Measurements from ENCODE around the gene APCS. TPM values are rescaled to one million over a fixed set of nuclear protein-coding genes. Genes with fewer than 3 reads are reported as not detected.

APCS gene, protein sequence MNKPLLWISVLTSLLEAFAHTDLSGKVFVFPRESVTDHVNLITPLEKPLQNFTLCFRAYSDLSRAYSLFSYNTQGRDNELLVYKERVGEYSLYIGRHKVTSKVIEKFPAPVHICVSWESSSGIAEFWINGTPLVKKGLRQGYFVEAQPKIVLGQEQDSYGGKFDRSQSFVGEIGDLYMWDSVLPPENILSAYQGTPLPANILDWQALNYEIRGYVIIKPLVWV
- total RNA-seq (not detected), polyA plus RNA-seq (not detected)
- long read RNA-seq, donor 1: 0 reads
- long read RNA-seq, donor 2: 0 reads

DNA sequence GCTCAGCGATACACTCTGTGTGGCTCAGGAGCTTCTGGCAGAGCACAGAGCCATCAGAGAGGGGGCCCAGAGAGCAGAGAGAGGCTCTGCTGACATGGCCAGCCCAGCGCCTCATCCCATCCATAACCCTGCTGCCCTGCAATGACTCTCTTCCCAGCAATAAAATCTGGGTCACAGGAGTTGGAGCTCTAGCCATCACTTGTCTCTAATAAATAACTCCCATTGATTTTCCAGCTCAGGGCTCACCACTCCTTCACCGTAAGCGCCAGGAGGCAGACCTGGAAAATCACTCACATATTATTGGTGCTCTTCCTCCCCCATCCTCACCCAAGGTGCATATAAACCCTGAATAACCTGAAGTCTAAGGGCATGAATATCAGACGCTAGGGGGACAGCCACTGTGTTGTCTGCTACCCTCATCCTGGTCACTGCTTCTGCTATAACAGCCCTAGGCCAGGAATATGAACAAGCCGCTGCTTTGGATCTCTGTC lies at the start of gene APCS:
APCS (plus strand) TSS at position 366 of the 491 bp plus-strand sequence; CDS start at position 462, 96 bp downstream.
- TF ChIP-seq, protein P1, sequence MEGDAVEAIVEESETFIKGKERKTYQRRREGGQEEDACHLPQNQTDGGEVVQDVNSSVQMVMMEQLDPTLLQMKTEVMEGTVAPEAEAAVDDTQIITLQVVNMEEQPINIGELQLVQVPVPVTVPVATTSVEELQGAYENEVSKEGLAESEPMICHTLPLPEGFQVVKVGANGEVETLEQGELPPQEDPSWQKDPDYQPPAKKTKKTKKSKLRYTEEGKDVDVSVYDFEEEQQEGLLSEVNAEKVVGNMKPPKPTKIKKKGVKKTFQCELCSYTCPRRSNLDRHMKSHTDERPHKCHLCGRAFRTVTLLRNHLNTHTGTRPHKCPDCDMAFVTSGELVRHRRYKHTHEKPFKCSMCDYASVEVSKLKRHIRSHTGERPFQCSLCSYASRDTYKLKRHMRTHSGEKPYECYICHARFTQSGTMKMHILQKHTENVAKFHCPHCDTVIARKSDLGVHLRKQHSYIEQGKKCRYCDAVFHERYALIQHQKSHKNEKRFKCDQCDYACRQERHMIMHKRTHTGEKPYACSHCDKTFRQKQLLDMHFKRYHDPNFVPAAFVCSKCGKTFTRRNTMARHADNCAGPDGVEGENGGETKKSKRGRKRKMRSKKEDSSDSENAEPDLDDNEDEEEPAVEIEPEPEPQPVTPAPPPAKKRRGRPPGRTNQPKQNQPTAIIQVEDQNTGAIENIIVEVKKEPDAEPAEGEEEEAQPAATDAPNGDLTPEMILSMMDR (IDR thresholded peaks at IDR 0.05): no peak
- Histone ChIP-seq H3K9me3 (no peaks in the 10 kb centered on the region), H3K27me3 (ENCODE audit: insufficient read depth in 3 of 3, low read length in 2 of 3) (no peaks in the 10 kb centered on the region), H3K27ac (no peak within 1 kb of the TSS), H3K4me3 (no peak within 1 kb of the TSS), H3K36me3 (ENCODE audit: insufficient read depth in 1 of 2, low read depth in 1 of 2) (no peaks in the 10 kb centered on the region), H3K4me1 (no peaks in the 10 kb centered on the region)
- ATAC-seq (no peak), DNase-seq (no peak)
- intact Hi-C loops (cut with DNase I): no loop called here
- WGBS, 3 donors: 74 to 83% (median 81%) methylated on average over 6 of the region's 6 CpGs

DNA sequence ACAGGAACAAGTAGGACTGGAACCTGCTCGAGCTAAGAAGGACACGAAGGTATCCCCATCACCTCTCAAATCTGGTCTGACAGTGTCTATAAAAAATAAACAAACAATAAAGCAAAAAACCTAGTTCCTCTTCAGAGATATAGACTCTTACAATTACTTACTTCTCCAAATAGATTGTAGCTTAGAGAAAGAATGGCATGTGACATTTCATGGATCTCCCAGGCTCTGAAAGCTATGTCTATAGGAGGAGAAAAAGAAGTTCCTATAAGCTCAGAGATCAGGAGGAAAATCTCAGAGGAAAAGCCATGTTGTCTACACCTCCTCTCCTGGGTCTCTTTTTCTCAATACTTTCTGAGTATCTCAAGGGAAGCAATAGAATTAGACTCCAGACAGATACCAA lies 39.5 kb upstream of the APCS start:
- no peaks in the 10 kb centered on the region for H3K27me3 ChIP-seq (ENCODE audit: insufficient read depth in 3 of 3, low read length in 2 of 3)
- no peak overlapping the region for H3K4me3 ChIP-seq
- H3K9me3 ChIP-seq: no peaks in the 10 kb centered on the region
- H3K36me3 ChIP-seq (ENCODE audit: insufficient read depth in 1 of 2, low read depth in 1 of 2): no peaks in the 10 kb centered on the region
- no peak for ATAC-seq
- intact Hi-C loops (cut with DNase I): no loop called here
- 56 to 66% (median 63%) methylated on average over 2 of the region's 2 CpGs for WGBS, 3 donors
- TF ChIP-seq, protein P1 (IDR thresholded peaks at IDR 0.05): no peak
- DNase-seq: no peak
- H3K27ac ChIP-seq: no peak overlapping the region
- no peaks in the 10 kb centered on the region for H3K4me1 ChIP-seq

DNA sequence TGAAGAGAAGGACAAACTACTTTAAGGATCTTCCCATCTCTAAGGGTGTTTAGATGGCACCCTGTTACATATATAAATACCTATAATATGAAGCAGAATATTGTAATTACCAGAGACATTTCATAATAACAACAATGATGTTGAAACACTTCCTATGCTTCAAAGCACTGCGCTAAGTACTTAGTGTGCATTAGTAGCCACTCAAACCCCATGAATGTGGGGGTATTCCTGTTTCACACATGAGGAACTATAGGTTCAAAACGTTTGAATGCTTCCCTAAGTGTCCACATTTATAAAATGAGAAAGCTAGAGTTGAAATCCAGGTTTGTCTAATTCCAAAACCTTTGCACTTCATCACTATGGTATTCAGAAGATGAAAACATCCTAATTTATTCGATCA lies 33.4 kb upstream of the APCS start:
- H3K9me3 ChIP-seq: no peaks in the 10 kb centered on the region
- no peak overlapping the region for H3K4me3 ChIP-seq
- H3K27ac ChIP-seq: no peak overlapping the region
- ATAC-seq: no peak
- intact Hi-C loops (cut with DNase I): no loop called here
- TF ChIP-seq, protein P1 (IDR thresholded peaks at IDR 0.05): no peak
- DNase-seq: no peak
- 49 to 56% (median 54%) methylated on average over 3 of the region's 3 CpGs for WGBS, 3 donors
- no peaks in the 10 kb centered on the region for H3K4me1 ChIP-seq
- no peaks in the 10 kb centered on the region for H3K27me3 ChIP-seq (ENCODE audit: insufficient read depth in 3 of 3, low read length in 2 of 3)
- no peaks in the 10 kb centered on the region for H3K36me3 ChIP-seq (ENCODE audit: insufficient read depth in 1 of 2, low read depth in 1 of 2)

DNA sequence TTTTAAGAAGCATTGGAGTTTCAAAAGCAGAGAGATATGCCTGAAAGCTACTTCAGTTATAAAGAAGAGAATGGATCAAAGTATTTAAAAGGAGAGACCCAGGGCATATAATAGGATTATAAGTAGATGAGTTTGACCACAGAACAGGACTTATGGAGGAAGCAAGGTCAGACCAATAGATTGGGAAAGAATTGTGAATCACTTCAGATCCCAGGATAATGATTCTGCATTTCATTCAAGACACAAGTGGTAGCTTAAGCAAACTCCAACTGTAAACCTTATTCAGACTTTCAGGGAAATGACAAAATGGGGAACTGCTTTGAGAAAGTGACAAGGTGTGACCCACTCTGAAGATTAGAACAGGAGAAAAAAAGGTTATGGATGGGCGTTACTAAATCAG lies 32.9 kb upstream of the APCS start:
- no peaks in the 10 kb centered on the region for H3K4me1 ChIP-seq
- intact Hi-C loops (cut with DNase I): no loop called here
- 45 to 75% (median 53%) methylated on average over 1 of the region's 1 CpG for WGBS, 3 donors

More for the DNA sequence above, 32.9 kb upstream of the APCS start:
- no peak for ATAC-seq
- Histone ChIP-seq H3K9me3 (no peaks in the 10 kb centered on the region), H3K36me3 (ENCODE audit: insufficient read depth in 1 of 2, low read depth in 1 of 2) (no peaks in the 10 kb centered on the region), H3K4me3 (no peak overlapping the region), H3K27ac (no peak overlapping the region), H3K27me3 (ENCODE audit: insufficient read depth in 3 of 3, low read length in 2 of 3) (no peaks in the 10 kb centered on the region)
- TF ChIP-seq, protein P1 (IDR thresholded peaks at IDR 0.05): no peak
- no peak for DNase-seq

Data from psoas muscle (tissue), 8 donors.